Measurements from ENCODE around the gene CACNA1G. TPM values are rescaled to one million over a fixed set of nuclear protein-coding genes. Genes with fewer than 3 reads are reported as not detected.

Gene CACNA1G
- total RNA-seq, 1 experiment from 2014 or later = 0.05 TPM

DNA sequence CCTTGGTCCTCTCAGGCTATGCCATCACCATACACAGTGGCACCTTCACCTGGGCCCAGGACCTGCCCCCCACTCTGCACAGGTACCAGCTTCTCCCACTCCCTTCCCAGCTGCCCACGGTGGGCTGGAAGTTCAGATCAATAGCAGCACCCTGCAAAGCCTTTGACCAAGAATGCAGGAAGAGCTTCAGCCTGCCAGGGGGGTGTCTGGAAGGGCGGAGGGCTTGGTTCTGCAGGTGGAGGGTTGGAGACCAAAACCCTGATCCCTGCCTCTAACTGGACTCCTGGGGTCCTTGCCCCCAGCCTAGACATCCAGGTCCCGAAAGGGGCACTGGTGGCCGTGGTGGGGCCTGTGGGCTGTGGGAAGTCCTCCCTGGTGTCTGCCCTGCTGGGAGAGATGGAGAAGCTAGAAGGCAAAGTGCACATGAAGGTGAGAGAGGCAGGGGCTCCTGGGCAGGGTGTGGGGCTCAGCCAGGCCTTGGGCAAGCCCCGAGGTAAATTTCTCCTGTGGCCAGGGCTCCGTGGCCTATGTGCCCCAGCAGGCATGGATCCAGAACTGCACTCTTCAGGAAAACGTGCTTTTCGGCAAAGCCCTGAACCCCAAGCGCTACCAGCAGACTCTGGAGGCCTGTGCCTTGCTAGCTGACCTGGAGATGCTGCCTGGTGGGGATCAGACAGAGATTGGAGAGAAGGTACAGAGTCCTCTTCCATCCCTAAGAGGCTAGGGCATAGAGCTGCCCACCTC is 108.5 kb downstream of the CACNA1G start:
- DNase-seq (ENCODE audit: low spot score) = no peak

GRCh38 chr17:50672071-50672470 is 111.6 kb downstream of the CACNA1G start:
- DNase-seq (ENCODE audit: low spot score) = no peak

DNA sequence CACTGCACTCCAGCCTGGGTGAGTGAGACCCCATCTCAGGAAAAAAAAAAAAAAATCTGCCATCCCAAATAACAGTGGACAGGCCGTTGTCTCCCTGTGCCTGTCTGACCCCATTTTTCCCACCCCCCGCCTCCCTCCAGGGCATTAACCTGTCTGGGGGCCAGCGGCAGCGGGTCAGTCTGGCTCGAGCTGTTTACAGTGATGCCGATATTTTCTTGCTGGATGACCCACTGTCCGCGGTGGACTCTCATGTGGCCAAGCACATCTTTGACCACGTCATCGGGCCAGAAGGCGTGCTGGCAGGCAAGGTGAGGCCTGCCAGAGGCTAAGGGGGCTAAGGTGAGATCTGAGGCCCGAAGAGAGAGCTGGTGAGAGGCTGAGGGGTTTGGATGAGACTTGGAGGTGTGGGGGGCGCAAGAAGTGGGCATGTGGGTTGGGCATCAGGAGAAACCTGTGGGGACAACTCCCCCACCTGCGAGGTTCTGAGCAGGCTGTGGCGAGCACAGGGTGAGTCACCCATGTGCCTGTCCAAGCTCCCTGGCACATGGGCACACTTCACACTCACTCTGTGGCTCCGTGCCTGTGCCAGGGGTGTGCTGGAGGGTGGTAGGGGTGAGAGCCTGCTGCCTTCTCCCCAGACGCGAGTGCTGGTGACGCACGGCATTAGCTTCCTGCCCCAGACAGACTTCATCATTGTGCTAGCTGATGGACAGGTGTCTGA is 112.5 kb downstream of the CACNA1G start:
- DNase-seq (ENCODE audit: low spot score) = no peak

GRCh38 chr17:50675190-50675589 is 114.7 kb downstream of the CACNA1G start:
- no peak for DNase-seq (ENCODE audit: low spot score)

- no peak for DNase-seq (ENCODE audit: low spot score)
These were observed 115.1 kb downstream of the CACNA1G start for GRCh38 chr17:50675627-50676026.

GRCh38 chr17:50676065-50676975 is 115.8 kb downstream of the CACNA1G start:
- DNase-seq (ENCODE audit: low spot score) = no peak

Other genes with a start within 250 kb of the CACNA1G start
- 34.6 and 40.0 TPM in 2 replicates for gene XYLT2, start 214.6 kb upstream of the CACNA1G start, total RNA-seq (2014; rRNA removed; shearing (Covaris generic))
- 71.2 and 120 TPM in 2 replicates for gene MRPL27, start 187.5 kb upstream of the CACNA1G start, total RNA-seq (2014; rRNA removed; shearing (Covaris generic))
- gene EME1, start 187.5 kb upstream of the CACNA1G start, total RNA-seq (2014; rRNA removed; shearing (Covaris generic)) = 7.5 and 11.8 TPM in 2 replicates
- 137 and 155 TPM in 2 replicates for gene LRRC59, start 163.2 kb upstream of the CACNA1G start, total RNA-seq (2014; rRNA removed; shearing (Covaris generic))
- gene ACSF2, start 134.5 kb upstream of the CACNA1G start, total RNA-seq (2014; rRNA removed; shearing (Covaris generic)) = 60.0 and 66.2 TPM in 2 replicates
- not detected in 2 replicates for gene CHAD, start 91.8 kb upstream of the CACNA1G start, total RNA-seq (2014; rRNA removed; shearing (Covaris generic))
- 27.9 and 30.9 TPM in 2 replicates for gene RSAD1, start 81.9 kb upstream of the CACNA1G start, total RNA-seq (2014; rRNA removed; shearing (Covaris generic))
- not detected in 2 replicates for gene MYCBPAP, start 52.3 kb upstream of the CACNA1G start, total RNA-seq (2014; rRNA removed; shearing (Covaris generic))
- 25.6 and 25.8 TPM in 2 replicates for gene EPN3, start 28.0 kb upstream of the CACNA1G start, total RNA-seq (2014; rRNA removed; shearing (Covaris generic))
- 37.5 and 44.9 TPM in 2 replicates for gene SPATA20, start 13.5 kb upstream of the CACNA1G start, total RNA-seq (2014; rRNA removed; shearing (Covaris generic))
- 286 and 313 TPM in 2 replicates for gene ABCC3, start 74.2 kb downstream of the CACNA1G start, total RNA-seq (2014; rRNA removed; shearing (Covaris generic))
- gene ANKRD40, start 147.2 kb downstream of the CACNA1G start, total RNA-seq (2014; rRNA removed; shearing (Covaris generic)) = 14.0 and 14.2 TPM in 2 replicates
- gene LUC7L3, start 158.9 kb downstream of the CACNA1G start, total RNA-seq (2014; rRNA removed; shearing (Covaris generic)) = 50.4 and 58.9 TPM in 2 replicates
- 0.99 and 1.1 TPM in 2 replicates for gene ANKRD40CL, start 206.8 kb downstream of the CACNA1G start, total RNA-seq (2014; rRNA removed; shearing (Covaris generic))